HG03045 (cell line): ENCODE data around the gene SAP30L.

Experiments used
- ATAC-seq: cut with Tn5 transposase; IDR thresholded peaks from one replicate; pipeline ENCODE4 v1.9.1; 2021; ENCODE audit warnings: mild to moderate bottlenecking, moderate library complexity; ENCODE audit not compliant: unreplicated experiment

The SAP30L gene

GRCh38 chr5:154505567-154505966, 59.8 kb downstream of the SAP30L start:
- no peak for ATAC-seq

- no peak for ATAC-seq
These were observed 60.4 kb downstream of the SAP30L start for GRCh38 chr5:154506049-154506715.

GRCh38 chr5:154506716-154507080, 60.9 kb downstream of the SAP30L start:
- ATAC-seq: no peak

- no peak for ATAC-seq
These were observed 62.3 kb downstream of the SAP30L start for GRCh38 chr5:154508114-154508513.

GRCh38 chr5:154509784-154510555, 64.2 kb downstream of the SAP30L start:
- ATAC-seq: no peak
